Subcutaneous adipose tissue (tissue), 4 donors: ENCODE results near the gene LRRC32. TPM values are rescaled to one million over a fixed set of nuclear protein-coding genes. Genes with fewer than 3 reads are reported as not detected.

Experiments
- CTCF ChIP-seq: fragments of 450-650 bp; IDR thresholded peaks from one replicate; pipeline ENCODE4 v1.5.1; 2016; ENCODE audit warnings: low read depth, mild to moderate bottlenecking, control low read depth, antibody characterized with exemption, moderate library complexity
- total RNA-seq, 4 donors: library from RNA; depleted of rRNA; stranded (reverse); fragments of >200 nt; gene quantifications; one replicate each; pipeline ENCODE4 v1.1.0, GENCODE V29; 2016

LRRC32 gene
- total RNA-seq, 4 donors from 2014 or later: 30.1 to 93.6 (median 57.6) TPM

GRCh38 chr11:76660533-76661305 lies 9.8 kb downstream of the LRRC32 start:
- no peak for TF ChIP-seq CTCF

- TF ChIP-seq CTCF: no peak
Measured at GRCh38 chr11:76659672-76660532, 10.6 kb downstream of the LRRC32 start.

- TF ChIP-seq CTCF: no peak
Measured at GRCh38 chr11:76658651-76659650, 11.6 kb downstream of the LRRC32 start.

GRCh38 chr11:76658231-76658630 lies 12.3 kb downstream of the LRRC32 start:
- no peak for TF ChIP-seq CTCF

GRCh38 chr11:76657187-76658170 lies 13.1 kb downstream of the LRRC32 start:
- TF ChIP-seq CTCF: no peak

GRCh38 chr11:76656571-76657081 lies 13.9 kb downstream of the LRRC32 start:
- TF ChIP-seq CTCF: no peak
